Vagina (tissue), 2 donors: ENCODE measurements around the gene TOR1AIP1. TPM values are rescaled to one million over a fixed set of nuclear protein-coding genes. Genes with fewer than 3 reads are reported as not detected.

ENCODE experiments used
- DNase-seq, 2 donors: peaks; one replicate each; pipeline ENCODE4 v3.0.0-alpha.2; 2017; ENCODE audit errors: extremely low spot score in 2 of 2
- H3K27ac ChIP-seq: fragments of 200-600 bp; sonication (generic); one replicate; pipeline ENCODE4 v1.5.1; 2019
- H3K27me3 ChIP-seq: fragments of 200-600 bp; sonication (generic); one replicate; pipeline ENCODE4 v1.5.1; 2019
- H3K36me3 ChIP-seq, 2 donors: fragments of 200-600 bp; sonication (generic); one replicate each; pipeline ENCODE4 v1.5.1; 2017 to 2019
- H3K4me1 ChIP-seq: fragments of 200-600 bp; sonication (generic); one replicate; pipeline ENCODE4 v1.5.1; 2019
- H3K4me3 ChIP-seq, 2 donors: fragments of 200-600 bp; sonication (generic); 1 replicate in 1 of 2; 2 replicates in 1 of 2; pipeline ENCODE4 v1.5.1; 2016 to 2019
- H3K9me3 ChIP-seq: fragments of 200-600 bp; sonication (generic); one replicate; pipeline ENCODE4 v1.5.1; 2019
- POLR2A ChIP-seq, 2 donors: fragments of 450-650 bp; IDR thresholded peaks; one replicate each; pipeline ENCODE4 v1.6.1; 2017; ENCODE audit warnings: antibody characterized with exemption in 2 of 2, mild to moderate bottlenecking in 2 of 2, moderate library complexity in 2 of 2
- POLR2AphosphoS5 ChIP-seq, 2 donors: sonication (generic); formaldehyde crosslinking; IDR thresholded peaks; one replicate each; pipeline ENCODE4 v1.9.0; 2017; ENCODE audit warnings: antibody characterized with exemption in 2 of 2, mild to moderate bottlenecking in 2 of 2, low read depth in 1 of 2; ENCODE audit not compliant: insufficient read depth in 1 of 2
- intact Hi-C: fragments of 100-400 bp; cut with DNase I; formaldehyde crosslinking; loops from one replicate; pipeline ENCODE4 v1.15.1; 2023
- total RNA-seq: library from RNA; depleted of rRNA; stranded (reverse); fragments of >200 nt; gene quantifications from one replicate; pipeline ENCODE4 v1.2.3, GENCODE V29; 2016
- TF ChIP-seq, protein P1 (sequence below), 3 experiments: fragments of 450-650 bp in 2 of 3; fragments of 200-600 bp in 1 of 3; sonication (generic) in 1 of 3; IDR thresholded peaks; one replicate each; pipeline ENCODE4 v1.5.1; 2017 to 2019; ENCODE audit warnings: antibody characterized with exemption in 3 of 3, mild to moderate bottlenecking in 2 of 3, moderate library complexity in 2 of 3

Gene TOR1AIP1
- total RNA-seq, 1 donor from 2014 or later, result 45.9 TPM

DNA sequence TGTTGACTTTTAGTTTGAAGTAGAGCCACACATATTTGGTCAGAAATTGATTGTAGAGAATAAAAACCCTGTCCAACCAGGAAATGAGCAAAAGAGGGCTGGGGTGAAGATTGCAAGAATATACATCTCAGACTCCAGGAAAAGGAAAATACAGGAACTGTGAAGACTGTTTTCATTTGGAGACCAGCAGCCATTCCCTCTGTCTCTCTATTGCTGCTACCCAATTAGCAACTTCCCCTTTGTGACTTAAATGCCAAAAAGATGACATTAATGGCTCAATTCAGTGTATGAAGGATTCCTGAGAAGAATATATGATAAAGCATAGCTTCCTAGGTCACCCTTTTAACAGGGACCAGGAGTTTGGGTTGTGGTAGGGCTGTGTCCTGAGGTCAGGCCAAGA is 40.9 kb downstream of the TOR1AIP1 start:
- intact Hi-C loops, result no loop called here
- DNase-seq, result no peak
- Histone ChIP-seq H3K4me1 (no peaks in the 10 kb centered on the region), H3K36me3 (peaks cover 0 to 7% of the 10 kb centered on the region in 2 donors), H3K27ac (no peak overlapping the region), H3K4me3 (no peak overlapping the region), H3K9me3 (no peaks in the 10 kb centered on the region), H3K27me3 (no peaks in the 10 kb centered on the region)
- TF ChIP-seq POLR2AphosphoS5 (IDR thresholded peaks at IDR 0.05; ENCODE audit: insufficient read depth in 1 of 2, low read depth in 1 of 2) (no peak), POLR2A (IDR thresholded peaks at IDR 0.05) (no peak)
- TF ChIP-seq, protein P1, sequence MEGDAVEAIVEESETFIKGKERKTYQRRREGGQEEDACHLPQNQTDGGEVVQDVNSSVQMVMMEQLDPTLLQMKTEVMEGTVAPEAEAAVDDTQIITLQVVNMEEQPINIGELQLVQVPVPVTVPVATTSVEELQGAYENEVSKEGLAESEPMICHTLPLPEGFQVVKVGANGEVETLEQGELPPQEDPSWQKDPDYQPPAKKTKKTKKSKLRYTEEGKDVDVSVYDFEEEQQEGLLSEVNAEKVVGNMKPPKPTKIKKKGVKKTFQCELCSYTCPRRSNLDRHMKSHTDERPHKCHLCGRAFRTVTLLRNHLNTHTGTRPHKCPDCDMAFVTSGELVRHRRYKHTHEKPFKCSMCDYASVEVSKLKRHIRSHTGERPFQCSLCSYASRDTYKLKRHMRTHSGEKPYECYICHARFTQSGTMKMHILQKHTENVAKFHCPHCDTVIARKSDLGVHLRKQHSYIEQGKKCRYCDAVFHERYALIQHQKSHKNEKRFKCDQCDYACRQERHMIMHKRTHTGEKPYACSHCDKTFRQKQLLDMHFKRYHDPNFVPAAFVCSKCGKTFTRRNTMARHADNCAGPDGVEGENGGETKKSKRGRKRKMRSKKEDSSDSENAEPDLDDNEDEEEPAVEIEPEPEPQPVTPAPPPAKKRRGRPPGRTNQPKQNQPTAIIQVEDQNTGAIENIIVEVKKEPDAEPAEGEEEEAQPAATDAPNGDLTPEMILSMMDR (IDR thresholded peaks at IDR 0.05), result no peak

DNA sequence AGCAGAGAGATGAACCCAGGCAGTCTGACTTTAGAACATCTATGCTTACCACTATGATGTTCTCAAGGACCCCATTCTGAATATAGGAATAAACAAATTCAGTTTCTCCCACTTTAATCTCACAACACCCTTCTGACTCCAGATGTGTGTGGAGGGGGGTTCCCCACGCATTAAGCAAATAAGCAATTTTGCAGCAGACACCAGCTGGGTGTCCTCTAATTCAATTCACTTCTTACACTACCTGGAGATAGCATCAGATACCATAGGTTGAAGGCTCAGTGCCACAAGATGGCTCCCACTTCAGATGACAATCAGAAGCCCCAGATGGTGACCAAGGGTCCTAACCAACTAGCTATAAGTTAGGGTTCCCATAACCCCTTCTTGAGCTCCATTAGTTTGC is 42.2 kb downstream of the TOR1AIP1 start:
- H3K4me1 ChIP-seq, result no peaks in the 10 kb centered on the region
- H3K4me3 ChIP-seq, result no peak overlapping the region
- DNase-seq, result no peak
- intact Hi-C loops, result no loop called here
- H3K27ac ChIP-seq, result no peak overlapping the region
- H3K27me3 ChIP-seq, result no peaks in the 10 kb centered on the region
- no peaks in the 10 kb centered on the region for H3K36me3 ChIP-seq
- no peaks in the 10 kb centered on the region for H3K9me3 ChIP-seq
- TF ChIP-seq, protein P1 (IDR thresholded peaks at IDR 0.05), result no peak
- TF ChIP-seq POLR2AphosphoS5 (IDR thresholded peaks at IDR 0.05; ENCODE audit: insufficient read depth in 1 of 2, low read depth in 1 of 2), result no peak

DNA sequence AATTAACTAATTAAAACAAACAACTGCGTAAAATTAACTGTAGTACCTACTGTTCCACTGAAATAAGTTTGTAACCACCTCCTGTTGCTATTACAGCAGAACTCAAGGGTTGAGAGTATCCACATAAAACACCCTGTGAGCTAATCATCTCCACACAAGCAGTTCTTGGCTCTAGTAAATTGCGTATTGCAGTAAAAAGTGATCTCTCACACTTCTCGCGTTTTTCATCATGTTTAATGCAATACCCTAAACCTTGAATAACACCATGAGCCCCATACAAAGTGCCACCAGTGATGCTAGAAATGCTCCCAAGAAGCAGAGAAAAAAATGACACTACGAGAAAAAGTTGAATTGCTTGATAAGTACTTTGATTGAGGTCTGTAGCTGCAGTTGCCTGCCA is 43.2 kb downstream of the TOR1AIP1 start:
- no peak for DNase-seq
- no peak for TF ChIP-seq POLR2AphosphoS5 (IDR thresholded peaks at IDR 0.05; ENCODE audit: insufficient read depth in 1 of 2, low read depth in 1 of 2)
- TF ChIP-seq, protein P1 (IDR thresholded peaks at IDR 0.05), result no peak
- TF ChIP-seq POLR2A (IDR thresholded peaks at IDR 0.05), result no peak
- H3K27me3 ChIP-seq, result no peaks in the 10 kb centered on the region
- no peak overlapping the region for H3K27ac ChIP-seq
- H3K4me1 ChIP-seq, result no peaks in the 10 kb centered on the region
- H3K4me3 ChIP-seq, result no peak overlapping the region
- H3K36me3 ChIP-seq, result no peaks in the 10 kb centered on the region
- intact Hi-C loops, result no loop called here
- no peaks in the 10 kb centered on the region for H3K9me3 ChIP-seq

DNA sequence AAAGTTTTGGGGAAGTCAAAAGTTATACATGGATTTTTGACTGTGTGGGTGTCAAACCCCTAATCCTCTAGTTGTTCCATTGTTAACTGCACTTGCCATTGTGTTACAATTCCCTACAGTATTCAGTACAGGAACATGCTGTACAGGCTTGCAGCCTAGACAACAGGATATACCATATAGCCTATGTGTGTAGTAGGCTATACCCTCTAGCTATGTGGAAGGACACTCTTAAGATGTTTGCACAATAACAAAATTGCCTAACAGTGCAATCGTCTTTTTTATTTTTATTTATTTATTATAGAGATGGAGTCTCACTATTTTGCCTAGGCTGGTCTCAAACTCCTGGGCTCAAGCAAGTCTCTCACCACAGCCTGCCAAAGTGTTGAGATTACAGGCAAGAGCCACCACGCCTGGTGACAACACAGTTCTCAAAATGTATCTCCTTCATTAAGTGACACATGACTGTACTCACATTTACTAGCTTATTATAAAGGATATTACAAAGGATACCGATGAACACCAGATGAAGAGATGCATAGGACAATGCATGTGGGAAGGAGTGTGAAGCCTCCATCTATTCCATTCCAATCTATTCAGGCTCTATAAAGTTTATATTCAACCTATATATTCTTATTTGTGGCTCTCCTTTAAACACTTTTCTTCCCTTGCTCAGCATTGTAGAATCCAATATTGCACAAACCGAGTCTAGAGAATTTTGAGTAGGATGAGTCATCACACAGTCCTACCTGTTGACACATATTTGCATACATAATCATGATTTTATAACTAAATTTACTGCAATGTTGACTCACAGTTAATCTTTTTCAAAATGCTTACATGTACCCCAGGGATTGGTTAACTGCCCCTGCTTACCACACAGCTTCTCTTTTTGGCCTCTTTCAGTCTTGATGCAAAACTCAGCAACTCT is 44.1 kb downstream of the TOR1AIP1 start:
- H3K36me3 ChIP-seq, result no peaks in the 10 kb centered on the region
- intact Hi-C loops, result no loop called here
- H3K9me3 ChIP-seq, result no peaks in the 10 kb centered on the region
- TF ChIP-seq POLR2A (IDR thresholded peaks at IDR 0.05), result no peak
- TF ChIP-seq, protein P1 (IDR thresholded peaks at IDR 0.05), result no peak
- no peak overlapping the region for H3K27ac ChIP-seq
- H3K4me3 ChIP-seq, result no peak overlapping the region
- no peaks in the 10 kb centered on the region for H3K4me1 ChIP-seq
- no peak for DNase-seq
- H3K27me3 ChIP-seq, result no peaks in the 10 kb centered on the region

DNA sequence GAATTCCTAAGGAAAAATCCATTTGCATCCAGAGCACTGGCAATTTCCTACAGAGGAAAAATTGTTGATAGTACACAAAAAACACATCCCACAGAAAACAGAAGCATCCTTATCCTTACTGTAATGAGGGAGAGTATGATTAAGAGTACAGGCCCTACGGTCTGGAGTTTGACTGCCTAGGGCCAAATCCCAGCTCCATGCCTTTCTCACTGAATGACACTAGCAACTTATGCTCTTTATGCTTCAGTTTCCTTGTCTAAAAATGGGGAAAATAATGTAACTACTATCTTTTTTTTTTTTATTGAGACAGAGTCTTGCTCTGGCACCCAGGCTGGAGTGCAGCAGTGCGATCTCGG is 44.7 kb downstream of the TOR1AIP1 start:
- H3K4me1 ChIP-seq, result no peaks in the 10 kb centered on the region
- no peak overlapping the region for H3K4me3 ChIP-seq
- H3K36me3 ChIP-seq, result no peaks in the 10 kb centered on the region
- no peak for TF ChIP-seq POLR2A (IDR thresholded peaks at IDR 0.05)
- TF ChIP-seq, protein P1 (IDR thresholded peaks at IDR 0.05), result no peak
- TF ChIP-seq POLR2AphosphoS5 (IDR thresholded peaks at IDR 0.05; ENCODE audit: insufficient read depth in 1 of 2, low read depth in 1 of 2), result no peak
- intact Hi-C loops, result no loop called here
- H3K27me3 ChIP-seq, result no peaks in the 10 kb centered on the region
- DNase-seq, result no peak
- H3K9me3 ChIP-seq, result no peaks in the 10 kb centered on the region
- H3K27ac ChIP-seq, result no peak overlapping the region
